Sigmoid colon (tissue), 7 donors: ENCODE data around the gene MXD3. TPM values are rescaled to one million over a fixed set of nuclear protein-coding genes. Genes with fewer than 3 reads are reported as not detected.

Experiments
- DNase-seq: peaks from one replicate; pipeline ENCODE4 v3.0.0-alpha.2; 2019
- H3K27ac ChIP-seq, 4 donors: fragments of 200-600 bp; sonication (generic); one replicate each; pipeline ENCODE4 v1.5.1; 2016 to 2019; ENCODE audit warnings: mild to moderate bottlenecking in 1 of 4
- H3K27me3 ChIP-seq, 3 donors: fragments of 200-600 bp; sonication (generic); one replicate each; pipeline ENCODE4 v1.5.1; 2019; ENCODE audit warnings: mild to moderate bottlenecking in 1 of 3
- H3K36me3 ChIP-seq, 4 donors: fragments of 200-600 bp; sonication (generic); one replicate each; pipeline ENCODE4 v1.5.1; 2016 to 2019
- H3K4me1 ChIP-seq, 4 donors: fragments of 200-600 bp; sonication (generic); one replicate each; pipeline ENCODE4 v1.5.1; 2017 to 2019
- H3K4me3 ChIP-seq, 4 donors: fragments of 200-600 bp; sonication (generic); one replicate each; pipeline ENCODE4 v1.5.1; 2017 to 2019; ENCODE audit warnings: mild to moderate bottlenecking in 2 of 4, moderate library complexity in 1 of 4
- H3K9me3 ChIP-seq, 4 donors: fragments of 200-600 bp in 3 of 4; sonication (generic) in 3 of 4; one replicate each; pipeline versions ENCODE4 v1.5.1 to v1.6.1; 2013 to 2019
- CTCF ChIP-seq, 4 experiments: fragments of 450-650 bp in 3 of 4; fragments of 200-600 bp in 1 of 4; IDR thresholded peaks; one replicate each; pipeline ENCODE4 v1.5.1; 2016 to 2019; ENCODE audit warnings: antibody characterized with exemption in 4 of 4, mild to moderate bottlenecking in 3 of 4, moderate library complexity in 2 of 4
- EP300 ChIP-seq, 4 donors: sonication (generic); formaldehyde crosslinking; IDR thresholded peaks; one replicate each; pipeline ENCODE4 v1.6.1; 2017; ENCODE audit warnings: antibody characterized with exemption in 4 of 4
- POLR2A ChIP-seq, 2 donors: fragments of 450-650 bp; IDR thresholded peaks; one replicate each; pipeline ENCODE4 v1.6.1; 2016; ENCODE audit warnings: antibody characterized with exemption in 2 of 2, mild to moderate bottlenecking in 2 of 2, moderate library complexity in 2 of 2
- POLR2AphosphoS5 ChIP-seq, 4 donors: sonication (generic); formaldehyde crosslinking; IDR thresholded peaks; one replicate each; pipeline ENCODE4 v1.6.1; 2017; ENCODE audit warnings: antibody characterized with exemption in 4 of 4
- WGBS, 2 donors: extraction: QIAGEN DNeasy Blood & Tissue Kit; methylation state at CpG; one replicate each; pipeline ENCODE4 v1.1.7; 2013; 5-methylcytosine and 5-hydroxymethylcytosine counted together
- intact Hi-C: fragments of 100-400 bp; cut with DNase I; formaldehyde crosslinking; loops from one replicate; pipeline ENCODE4 v1.15.1; 2023
- polyA plus RNA-seq, 3 donors: library from polyadenylated mRNA; stranded (reverse); fragments of 200-250 nt; gene quantifications; one replicate each; pipeline ENCODE4 v1.2.3, GENCODE V29; 2013
- total RNA-seq, 4 donors: library from RNA; depleted of rRNA; stranded (reverse); fragments of >200 nt; gene quantifications; one replicate each; pipeline ENCODE4 v1.1.0, GENCODE V29; 2016
- donor health status: healthy with polysubstance abuse.
- donor health status: Bipolar disorder and iron deficiency.
- donor health status: healthy.

The MXD3 gene
- total and polyA plus RNA-seq, 7 donors, result 2.1 to 23.8 (median 8.2) TPM

DNA sequence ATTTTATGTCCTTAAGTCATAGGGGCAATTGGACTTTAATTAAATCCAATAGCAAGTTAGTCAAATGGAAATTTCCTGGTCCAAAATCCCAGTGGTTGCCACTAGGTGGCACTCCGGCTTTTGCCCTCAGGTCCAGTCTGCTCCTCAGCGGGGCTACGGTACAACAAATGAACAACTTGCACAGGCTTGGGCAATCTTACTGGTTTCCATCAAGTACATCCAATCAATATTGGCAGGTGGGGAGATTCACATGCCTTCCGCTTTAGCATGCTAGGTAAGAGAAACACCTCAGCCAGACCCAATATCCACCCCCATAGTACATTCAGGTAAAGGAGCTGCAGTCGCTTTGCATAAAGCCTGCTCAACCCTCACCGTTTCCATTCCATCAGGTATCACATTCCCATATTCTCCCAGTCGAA, 6.3 kb upstream of the MXD3 start:
- no peaks in the 10 kb centered on the region for H3K9me3 ChIP-seq
- H3K4me1 ChIP-seq, result peaks cover 0 to 2% (median 0%) of the 10 kb centered on the region in 4 donors
- TF ChIP-seq POLR2AphosphoS5 (IDR thresholded peaks at IDR 0.05) (no peak), POLR2A (IDR thresholded peaks at IDR 0.05) (no peak), CTCF (IDR thresholded peaks at IDR 0.05) (peak; percentile 31 to 86 (median 70)), EP300 (IDR thresholded peaks at IDR 0.05) (no peak)
- peak; percentile 82 for DNase-seq
- WGBS, 2 donors, result 28 to 37% methylated on average over 7 of the region's 7 CpGs
- H3K27ac ChIP-seq, result no peak overlapping the region
- H3K36me3 ChIP-seq, result peaks cover 0 to 4% (median 2%) of the 10 kb centered on the region in 4 donors
- no peaks in the 10 kb centered on the region for H3K27me3 ChIP-seq
- intact Hi-C loops, result loop anchor here (10.0 kb wide), 1 partner anchor 197 kb away; the partner anchor contains the start of gene DDX41
- H3K4me3 ChIP-seq, result no peak overlapping the region

GRCh38 chr5:177316005-177316404, 4.3 kb upstream of the MXD3 start:
- Histone ChIP-seq H3K27me3 (no peaks in the 10 kb centered on the region), H3K36me3 (peaks cover 0 to 4% (median 1%) of the 10 kb centered on the region in 4 donors), H3K4me3 (no peak overlapping the region), H3K27ac (no peak overlapping the region), H3K9me3 (no peaks in the 10 kb centered on the region), H3K4me1 (peaks cover 0 to 20% (median 16%) of the 10 kb centered on the region in 4 donors)
- 76 to 94% methylated on average over 3 of the region's 3 CpGs for WGBS, 2 donors
- TF ChIP-seq POLR2A (IDR thresholded peaks at IDR 0.05), result no peak
- TF ChIP-seq EP300 (IDR thresholded peaks at IDR 0.05), result no peak
- TF ChIP-seq CTCF (IDR thresholded peaks at IDR 0.05), result no peak
- no peak for TF ChIP-seq POLR2AphosphoS5 (IDR thresholded peaks at IDR 0.05)
- intact Hi-C loops, result loop anchor here (10.0 kb wide), 1 partner anchor 199 kb away; the partner anchor contains the start of gene DDX41
- DNase-seq, result no peak

DNA sequence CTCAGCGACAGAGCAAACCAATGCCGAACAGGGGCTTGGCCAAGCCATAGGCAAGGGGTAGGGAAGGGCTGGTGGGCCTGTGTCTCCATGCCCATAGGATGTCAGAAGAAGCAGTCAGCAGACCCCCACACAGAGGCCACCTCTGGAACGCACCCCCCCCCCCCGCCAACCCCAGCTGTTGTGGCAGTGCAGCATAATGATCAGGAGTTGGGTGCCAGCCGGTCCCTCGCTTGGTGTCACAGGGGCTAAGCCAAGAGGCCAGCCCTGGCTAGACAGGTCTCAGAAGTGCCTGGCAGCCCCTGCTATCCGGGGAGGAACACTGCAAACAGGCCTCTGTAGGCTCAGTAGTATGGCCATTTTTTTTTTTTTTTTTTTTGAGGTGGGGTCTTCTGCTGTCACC, 3.7 kb upstream of the MXD3 start:
- intact Hi-C loops, result loop anchor here (10.0 kb wide), 1 partner anchor 199 kb away; the partner anchor contains the start of gene DDX41
- 95 to 96% methylated on average over 7 of the region's 7 CpGs for WGBS, 2 donors
- peaks cover 0 to 26% (median 20%) of the 10 kb centered on the region in 4 donors for H3K4me1 ChIP-seq
- TF ChIP-seq POLR2AphosphoS5 (IDR thresholded peaks at IDR 0.05), result no peak
- no peak for TF ChIP-seq POLR2A (IDR thresholded peaks at IDR 0.05)
- no peak for TF ChIP-seq EP300 (IDR thresholded peaks at IDR 0.05)
- TF ChIP-seq CTCF (IDR thresholded peaks at IDR 0.05), result no peak
- DNase-seq, result no peak
- H3K27me3 ChIP-seq, result no peaks in the 10 kb centered on the region
- H3K27ac ChIP-seq, result no peak overlapping the region
- no peaks in the 10 kb centered on the region for H3K9me3 ChIP-seq
- H3K36me3 ChIP-seq, result peaks cover 0 to 4% (median 0%) of the 10 kb centered on the region in 4 donors
- H3K4me3 ChIP-seq, result no peak overlapping the region

DNA sequence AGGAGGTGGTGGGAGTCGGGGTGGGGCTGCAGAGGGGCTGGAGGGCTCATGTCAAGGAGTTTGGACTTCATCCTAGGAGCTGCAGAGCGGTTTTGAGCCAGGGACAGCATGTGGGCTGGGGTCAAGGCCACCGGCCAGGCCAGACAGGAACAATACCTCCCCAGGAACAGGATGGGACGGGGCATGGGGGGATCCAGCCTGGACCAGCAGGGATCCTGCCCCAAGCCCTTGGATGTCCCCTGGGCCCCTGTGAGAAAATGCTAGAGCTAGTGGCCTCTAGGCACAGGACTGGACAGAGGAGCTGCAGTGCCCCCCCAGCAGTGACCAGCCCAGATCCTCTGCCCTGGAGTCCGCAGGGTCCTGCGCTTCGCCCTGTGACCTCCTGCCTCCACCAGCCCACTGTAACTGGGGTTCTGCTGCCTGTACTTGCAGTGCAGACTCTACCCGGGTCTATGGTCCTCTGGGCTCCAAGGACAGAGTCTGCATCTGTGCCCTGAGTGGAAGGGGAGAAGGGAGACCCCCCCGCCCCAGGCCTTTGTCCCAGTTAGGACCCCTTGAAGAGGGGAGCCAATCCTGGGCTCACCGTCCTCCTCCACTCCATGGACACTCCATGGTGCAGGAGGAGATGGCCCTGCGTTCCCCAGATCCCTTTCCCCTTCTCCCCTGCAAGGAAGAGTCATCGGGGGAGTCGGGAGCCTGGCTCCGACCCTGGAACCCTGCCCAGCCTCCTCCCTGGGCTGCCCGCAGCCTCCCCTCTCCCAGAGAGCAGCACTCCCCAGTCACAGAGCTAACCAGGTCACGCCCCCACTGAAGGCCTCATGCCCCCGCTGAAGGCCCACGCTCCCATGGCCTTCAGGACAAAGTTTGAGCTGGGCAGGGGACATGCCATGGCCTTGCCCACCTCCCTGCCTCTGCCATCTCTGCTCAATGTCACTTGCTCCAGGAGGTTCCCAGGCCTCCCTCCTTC, 3.0 kb upstream of the MXD3 start:
- H3K9me3 ChIP-seq, result no peaks in the 10 kb centered on the region
- peaks cover 0 to 30% (median 20%) of the 10 kb centered on the region in 4 donors for H3K4me1 ChIP-seq
- H3K36me3 ChIP-seq, result peaks cover 0 to 4% (median 0%) of the 10 kb centered on the region in 4 donors
- no peak for TF ChIP-seq EP300 (IDR thresholded peaks at IDR 0.05)
- TF ChIP-seq POLR2A (IDR thresholded peaks at IDR 0.05), result no peak
- no peak for TF ChIP-seq POLR2AphosphoS5 (IDR thresholded peaks at IDR 0.05)
- no peak for TF ChIP-seq CTCF (IDR thresholded peaks at IDR 0.05)
- 92 to 93% methylated on average over 18 of the region's 18 CpGs for WGBS, 2 donors
- H3K27ac ChIP-seq, result no peak overlapping the region
- intact Hi-C loops, result loop anchor here (5.0 to 10.0 kb wide), 3 partner anchors 53 to 200 kb away; partner anchors contain the start of gene DDX41
- no peak for DNase-seq
- H3K27me3 ChIP-seq, result no peaks in the 10 kb centered on the region
- H3K4me3 ChIP-seq, result no peak overlapping the region
